Karpas-422 (cell line): ENCODE results near the gene LGALS7. TPM values are rescaled to one million over a fixed set of nuclear protein-coding genes. Genes with fewer than 3 reads are reported as not detected.
A peak's percentile ranks its signal among the peaks of the same experiment; 100 is the strongest.
"Not testable (repeated sequence)": the region's sequence is repeated elsewhere in the genome, so short reads cannot be mapped to it uniquely, and the experiment has no call there.

Experiments used
- DNase-seq: peaks from one replicate; pipeline ENCODE4 v3.0.0-alpha.2; 2015
- H2AFZ ChIP-seq: fragments of 200-600 bp; sonication (generic); 2 replicates; pipeline ENCODE4 v1.6.1; 2014; ENCODE audit warnings: antibody characterized with exemption, low read length, mixed read lengths
- H3K27ac ChIP-seq: fragments of 200-600 bp; sonication (generic); 2 replicates; pipeline ENCODE4 v1.5.1; 2014; ENCODE audit warnings: mild to moderate bottlenecking, low read length, moderate library complexity
- H3K27me3 ChIP-seq: fragments of 200-600 bp; sonication (generic); 2 replicates; pipeline ENCODE4 v1.6.1; 2014; ENCODE audit warnings: low read length, mixed read lengths
- H3K36me3 ChIP-seq: fragments of 200-600 bp; sonication (generic); 2 replicates; pipeline ENCODE4 v1.6.1; 2014; ENCODE audit warnings: low read length, mixed read lengths; ENCODE audit not compliant: insufficient read depth
- H3K4me1 ChIP-seq: fragments of 200-600 bp; sonication (generic); 2 replicates; pipeline ENCODE4 v1.6.1; 2014; ENCODE audit warnings: mild to moderate bottlenecking, low read length, mixed read lengths
- H3K4me2 ChIP-seq: fragments of 200-600 bp; sonication (generic); 2 replicates; pipeline ENCODE4 v1.6.1; 2014; ENCODE audit warnings: low read length, low read depth, mild to moderate bottlenecking; ENCODE audit not compliant: poor library complexity, severe bottlenecking
- H3K4me3 ChIP-seq: fragments of 200-600 bp; sonication (generic); 2 replicates; pipeline ENCODE4 v1.5.1; 2014; ENCODE audit warnings: mild to moderate bottlenecking, antibody characterized with exemption, low read length, mixed read lengths
- H3K79me2 ChIP-seq: fragments of 200-600 bp; sonication (generic); 2 replicates; pipeline ENCODE4 v1.6.1; 2014; ENCODE audit warnings: mild to moderate bottlenecking, low read length, mixed read lengths
- H3K9ac ChIP-seq: fragments of 200-600 bp; sonication (generic); 2 replicates; pipeline ENCODE4 v1.6.0; 2014; ENCODE audit warnings: low read length
- H3K9me2 ChIP-seq: fragments of 200-600 bp; sonication (generic), shearing (Covaris generic); replicated peaks from 2 replicates; pipeline ENCODE4 v1.6.0; 2014; ENCODE audit warnings: mild to moderate bottlenecking, low read length, moderate library complexity; ENCODE audit not compliant: insufficient read depth
- H3K9me3 ChIP-seq: fragments of 300-700, 200-600 bp; sonication (generic); 2 replicates; pipeline ENCODE4 v1.6.1; 2014; ENCODE audit warnings: low read length, mixed read lengths
- H4K20me1 ChIP-seq: fragments of 200-600 bp; sonication (generic); 2 replicates; pipeline ENCODE4 v1.6.1; 2014; ENCODE audit warnings: mild to moderate bottlenecking, antibody characterized with exemption, low read length, low read depth; ENCODE audit not compliant: insufficient read depth
- total RNA-seq: library from RNA; depleted of rRNA; stranded (reverse); fragments of >200 nt; shearing (Covaris generic); gene quantifications from 2 replicates; pipeline ENCODE4 v1.2.3, GENCODE V29; 2014; ENCODE audit warnings: low replicate concordance

The LGALS7 gene
- total RNA-seq, 1 experiment from 2014 or later = not detected

DNA sequence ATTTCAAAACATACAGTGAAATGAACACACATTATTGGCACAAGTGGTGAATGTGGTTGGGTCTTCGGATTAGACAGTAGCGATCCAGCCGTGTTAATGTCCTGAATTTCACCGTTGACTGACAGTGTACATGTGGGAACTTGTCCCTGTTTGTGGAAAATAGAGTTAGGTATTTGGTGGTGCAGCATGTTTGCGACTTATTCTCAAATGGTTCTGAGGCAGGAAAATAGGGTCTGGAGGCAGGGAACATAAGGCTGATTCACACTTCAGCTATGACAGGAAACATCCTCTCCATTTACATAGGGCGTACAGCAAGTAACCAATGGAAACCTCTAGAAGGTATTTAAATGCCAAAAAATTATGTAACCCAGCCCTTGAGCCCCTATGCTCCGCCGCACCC, 19.9 kb upstream of the LGALS7 start:
- H3K4me3 ChIP-seq = no peak overlapping the region
- no peaks in the 10 kb centered on the region for H3K9me2 ChIP-seq
- H3K9me3 ChIP-seq = no peaks in the 10 kb centered on the region
- no peaks in the 10 kb centered on the region for H3K79me2 ChIP-seq
- no peaks in the 10 kb centered on the region for H4K20me1 ChIP-seq
- no peak overlapping the region for H3K27ac ChIP-seq
- H3K27me3 ChIP-seq = no peaks in the 10 kb centered on the region
- H3K9ac ChIP-seq = no peak overlapping the region
- no peaks in the 10 kb centered on the region for H3K36me3 ChIP-seq
- H3K4me2 ChIP-seq = no peak overlapping the region
- H2AFZ ChIP-seq = no peak overlapping the region
- H3K4me1 ChIP-seq = peaks cover 3% of the 10 kb centered on the region; the same call in 1 of the 2 replicates
- no peak for DNase-seq

DNA sequence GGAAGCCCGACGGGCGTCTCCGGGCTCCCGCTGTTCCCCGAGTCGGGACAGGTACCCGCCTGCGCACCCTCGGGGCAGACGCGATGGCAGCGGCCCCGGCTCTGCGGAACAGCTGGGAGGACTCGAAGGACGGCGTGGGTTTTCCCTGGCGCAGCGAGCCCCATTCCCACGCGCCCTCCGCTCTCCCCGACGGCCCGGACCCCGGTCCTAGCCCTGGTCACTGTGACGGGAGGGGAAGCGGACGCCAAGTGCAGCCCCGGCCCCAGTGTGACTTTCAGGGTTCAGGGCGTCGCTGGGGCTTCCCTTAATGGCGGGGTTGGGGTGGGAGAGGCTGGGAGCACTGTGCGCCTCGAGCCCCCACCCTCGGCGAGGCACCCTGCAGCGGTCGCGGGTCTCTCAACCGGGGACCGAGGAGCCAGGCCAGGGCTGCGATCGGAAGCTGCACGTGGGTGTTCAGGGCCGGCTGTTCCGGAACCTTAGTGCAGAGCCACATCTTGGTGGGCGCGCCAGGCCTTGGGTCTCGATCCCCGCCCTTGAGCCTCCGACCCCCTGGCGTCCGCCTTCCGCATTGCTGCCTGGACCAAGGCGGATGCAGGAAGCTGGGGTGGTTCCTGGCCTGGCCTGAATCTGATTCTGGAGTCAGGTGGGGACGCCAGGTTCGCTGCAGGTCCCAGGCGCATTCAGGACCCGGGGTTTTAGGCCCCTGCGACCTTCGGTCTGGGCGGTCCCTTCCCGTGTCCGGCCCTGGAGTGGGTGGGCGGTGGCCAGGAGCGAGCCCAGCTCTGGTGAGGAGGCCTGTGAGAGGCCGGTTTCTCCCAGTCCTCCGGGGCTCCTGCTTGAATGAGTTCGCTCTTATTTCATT, 19.2 kb upstream of the LGALS7 start:
- Histone ChIP-seq H3K9ac (no peak overlapping the region), H3K9me3 (no peaks in the 10 kb centered on the region), H3K27ac (no peak overlapping the region), H3K27me3 (no peaks in the 10 kb centered on the region), H3K36me3 (no peaks in the 10 kb centered on the region), H3K4me3 (no peak overlapping the region), H2AFZ (no peak overlapping the region), H3K79me2 (no peaks in the 10 kb centered on the region), H4K20me1 (no peaks in the 10 kb centered on the region), H3K9me2 (no peaks in the 10 kb centered on the region), H3K4me2 (no peak overlapping the region), H3K4me1 (peaks cover 3% of the 10 kb centered on the region; the same call in 1 of the 2 replicates)
- DNase-seq = no peak

DNA sequence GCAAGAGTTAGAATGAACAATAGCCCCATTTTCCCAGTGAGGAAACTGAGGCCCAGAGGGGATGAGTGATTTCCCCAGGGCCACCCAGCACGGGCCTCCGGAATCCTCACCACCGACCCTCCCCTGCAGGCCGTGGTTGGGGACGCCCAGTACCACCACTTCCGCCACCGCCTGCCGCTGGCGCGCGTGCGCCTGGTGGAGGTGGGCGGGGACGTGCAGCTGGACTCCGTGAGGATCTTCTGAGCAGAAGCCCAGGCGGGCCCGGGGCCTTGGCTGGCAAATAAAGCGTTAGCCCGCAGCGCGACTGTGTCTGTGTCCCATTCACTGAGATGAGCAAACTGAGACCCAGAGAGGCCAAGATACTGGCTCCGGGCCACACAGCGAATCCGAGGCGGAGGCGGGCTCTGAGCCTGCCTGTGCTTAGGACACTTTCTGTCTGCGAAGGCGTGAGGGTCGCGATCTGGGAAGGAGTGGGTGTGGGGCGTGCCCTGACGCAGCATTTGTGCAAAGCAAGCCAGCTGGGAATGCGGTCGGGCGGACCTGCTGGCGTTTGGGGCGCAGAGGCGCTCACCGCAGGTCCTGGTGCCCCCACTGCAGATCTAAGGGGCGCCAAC, 18.2 kb upstream of the LGALS7 start:
- not testable (repeated sequence) for H3K27ac ChIP-seq, H3K9me2 ChIP-seq, H3K9ac ChIP-seq, H4K20me1 ChIP-seq, H3K79me2 ChIP-seq, H3K4me2 ChIP-seq, DNase-seq, H3K36me3 ChIP-seq, H3K4me3 ChIP-seq, H3K27me3 ChIP-seq, H3K9me3 ChIP-seq, H3K4me1 ChIP-seq, H2AFZ ChIP-seq

DNA sequence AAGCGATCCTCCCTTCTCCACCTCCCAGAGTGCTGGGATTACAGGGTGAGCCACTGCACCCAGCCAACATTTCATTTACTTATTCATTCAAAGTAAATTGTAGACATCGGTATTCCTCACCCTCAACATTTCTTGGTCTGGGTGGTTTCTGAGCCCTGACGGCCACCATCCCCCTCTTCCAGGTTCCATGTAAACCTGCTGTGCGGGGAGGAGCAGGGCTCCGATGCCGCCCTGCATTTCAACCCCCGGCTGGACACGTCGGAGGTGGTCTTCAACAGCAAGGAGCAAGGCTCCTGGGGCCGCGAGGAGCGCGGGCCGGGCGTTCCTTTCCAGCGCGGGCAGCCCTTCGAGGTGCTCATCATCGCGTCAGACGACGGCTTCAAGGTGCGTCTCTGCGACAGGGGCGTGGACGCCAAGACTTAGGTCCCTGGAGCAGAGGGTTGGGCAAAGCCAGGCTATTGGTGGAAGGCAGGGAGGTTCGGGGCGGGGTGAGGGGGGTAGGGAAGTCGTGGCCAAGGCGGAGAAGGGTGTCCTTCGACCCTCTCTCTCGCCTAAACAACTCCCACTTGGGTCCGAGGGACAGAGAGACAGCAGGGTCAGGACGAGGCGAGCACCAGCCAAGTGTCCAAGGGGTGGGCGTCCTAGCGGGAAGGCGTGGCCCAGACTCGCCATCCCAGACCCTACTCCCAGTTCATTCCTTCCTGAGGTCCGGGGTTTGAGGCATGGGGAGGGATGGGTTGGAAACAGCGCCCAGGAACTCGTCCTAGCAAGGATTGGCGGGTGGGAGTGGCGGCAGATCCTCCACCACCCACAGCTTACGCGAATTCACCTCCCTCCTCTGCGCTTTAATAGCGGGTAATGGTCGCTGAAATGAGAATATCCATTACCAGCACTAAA, 17.4 kb upstream of the LGALS7 start:
- not testable (repeated sequence) for H3K9me3 ChIP-seq, H3K27me3 ChIP-seq, H3K27ac ChIP-seq, DNase-seq, H3K4me3 ChIP-seq, H3K4me2 ChIP-seq, H3K79me2 ChIP-seq, H3K36me3 ChIP-seq, H3K9me2 ChIP-seq, H4K20me1 ChIP-seq, H3K9ac ChIP-seq, H2AFZ ChIP-seq, H3K4me1 ChIP-seq

DNA sequence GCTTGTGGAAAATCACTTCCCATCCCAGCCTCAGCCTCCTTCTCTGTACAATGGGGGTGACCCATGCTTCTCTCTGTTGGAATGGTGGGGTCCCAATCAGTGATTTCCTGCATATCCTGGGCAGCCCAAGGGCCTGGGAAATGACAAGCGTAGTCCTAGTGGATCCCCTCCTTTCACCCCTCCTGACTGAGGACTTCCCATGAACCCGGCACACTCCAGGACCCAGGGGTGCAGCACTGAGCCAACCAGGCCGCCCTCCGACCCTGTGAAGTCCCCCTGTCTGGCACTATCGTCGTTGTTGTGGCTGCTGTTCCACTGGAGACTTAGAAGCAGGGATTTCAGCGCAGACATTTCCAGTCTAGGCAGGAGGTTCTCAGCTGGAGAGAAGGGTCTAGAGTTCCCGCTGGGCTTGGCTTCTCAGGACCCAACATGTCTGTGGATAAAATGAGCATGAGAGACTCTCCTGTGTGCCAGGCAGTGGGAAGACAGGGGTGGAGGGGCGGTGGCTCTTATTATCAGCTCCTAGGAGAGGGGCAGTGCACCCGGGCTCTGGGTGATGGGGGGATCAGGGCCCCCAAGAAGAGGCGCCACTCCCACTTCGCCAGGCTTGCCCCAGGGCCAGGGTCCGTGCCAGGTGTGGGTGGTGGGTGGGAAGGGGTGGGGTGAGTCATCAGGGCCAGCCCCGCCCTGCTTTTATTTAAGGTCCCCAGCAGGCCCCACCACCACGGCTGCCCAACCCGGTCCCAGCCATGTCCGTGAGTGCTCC, 15.3 kb upstream of the LGALS7 start, which contains the start of gene LGALS7B:
Gene LGALS7B, plus strand, starts transcription at position 723 of the 766 bp plus-strand sequence. Its CDS starts 27 bp downstream, at position 750.
- peak; percentile 36 for DNase-seq
- no peak within 1 kb of the TSS for H3K4me3 ChIP-seq
- H3K9ac ChIP-seq = no peak within 1 kb of the TSS
- no peaks in the 10 kb centered on the region for H3K36me3 ChIP-seq
- no peak within 1 kb of the TSS for H3K27ac ChIP-seq
- no peak within 1 kb of the TSS for H2AFZ ChIP-seq
- H3K4me1 ChIP-seq = no peaks in the 10 kb centered on the region
- H3K9me2 ChIP-seq = no peaks in the 10 kb centered on the region
- no peaks in the 10 kb centered on the region for H4K20me1 ChIP-seq
- H3K4me2 ChIP-seq = no peak within 1 kb of the TSS
- no peaks in the 10 kb centered on the region for H3K79me2 ChIP-seq
- no peaks in the 10 kb centered on the region for H3K27me3 ChIP-seq
- H3K9me3 ChIP-seq = no peaks in the 10 kb centered on the region

DNA sequence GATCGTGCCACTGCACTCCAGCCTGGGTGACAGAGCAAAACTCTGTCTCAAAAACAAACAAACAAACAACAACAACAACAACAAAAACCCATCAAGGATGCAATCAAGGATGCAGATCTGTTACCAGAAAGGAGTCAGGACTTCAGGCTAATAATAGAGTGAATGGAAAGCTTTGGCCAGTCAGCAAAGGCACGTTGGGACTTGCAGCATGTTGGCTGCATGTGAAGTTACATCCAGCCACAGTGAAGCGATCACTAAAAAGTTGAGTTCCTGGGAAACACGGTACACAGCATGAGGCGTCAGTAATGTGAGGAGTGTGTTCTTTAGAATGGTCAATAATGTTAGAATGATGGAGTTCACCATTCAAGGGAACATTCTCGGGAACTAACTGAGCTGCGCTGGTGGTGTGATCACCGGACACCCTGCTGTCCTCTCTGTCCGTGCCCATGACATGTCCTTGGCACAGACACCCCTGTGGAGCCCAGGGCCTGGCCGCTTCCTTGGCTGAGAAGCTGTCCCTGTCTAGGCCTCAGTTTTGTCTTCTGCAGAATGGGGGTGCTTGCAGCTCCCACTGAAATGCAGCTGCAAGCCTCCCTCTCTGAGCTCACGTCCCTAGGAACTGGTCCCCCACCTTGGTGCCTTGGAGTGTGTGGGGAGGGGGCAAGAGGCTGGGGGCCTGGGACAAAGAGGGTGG, 13.4 kb upstream of the LGALS7 start:
- Histone ChIP-seq H3K27me3 (no peaks in the 10 kb centered on the region), H3K9ac (no peak overlapping the region), H3K27ac (no peak overlapping the region), H3K4me3 (no peak overlapping the region), H3K4me2 (no peak overlapping the region), H3K79me2 (no peaks in the 10 kb centered on the region), H4K20me1 (no peaks in the 10 kb centered on the region), H3K9me2 (no peaks in the 10 kb centered on the region), H3K4me1 (no peaks in the 10 kb centered on the region), H3K36me3 (no peaks in the 10 kb centered on the region), H2AFZ (no peak overlapping the region), H3K9me3 (no peaks in the 10 kb centered on the region)
- peak; percentile 26 for DNase-seq

DNA sequence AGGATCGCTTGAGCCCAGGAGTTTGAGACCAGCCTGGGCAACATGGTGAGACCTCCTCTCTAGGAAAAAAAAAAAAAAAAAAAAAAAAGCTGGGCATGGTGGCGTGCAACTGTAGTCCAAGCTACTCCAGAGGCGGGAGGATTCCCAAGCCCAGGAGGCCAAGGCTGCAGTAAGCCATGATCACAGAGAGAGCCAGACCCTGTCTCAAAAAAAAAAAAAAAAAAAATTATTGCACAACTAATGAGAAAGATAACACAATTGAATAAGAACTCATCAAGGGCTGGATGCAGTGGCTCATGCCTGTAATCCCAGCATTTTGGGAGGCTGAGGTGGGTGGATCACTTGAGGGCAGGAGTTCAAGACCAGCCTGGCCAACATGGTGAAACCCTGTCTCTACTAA, 12.7 kb upstream of the LGALS7 start:
- not testable (repeated sequence) for H3K9ac ChIP-seq, H3K27me3 ChIP-seq, H3K4me3 ChIP-seq, H3K79me2 ChIP-seq, H3K9me3 ChIP-seq, H4K20me1 ChIP-seq, DNase-seq, H3K27ac ChIP-seq, H3K4me1 ChIP-seq, H3K36me3 ChIP-seq, H3K9me2 ChIP-seq, H3K4me2 ChIP-seq, H2AFZ ChIP-seq
